ENCODE measurements around the gene C1QL3.

- TF ChIP-seq CTCF (IDR thresholded peaks at IDR 0.05): peak in 6 of 7 experiments; percentile 42 to 60 (median 56)
- no peak for TF ChIP-seq POLR2A (IDR thresholded peaks at IDR 0.05)
Measured at GRCh38 chr10:16545116-16545736, 23.5 kb upstream of the C1QL3 start.
